Activated CD8-positive, alpha-beta T cell treated with anti-CD3 and anti-CD28 coated beads for 36 hours (primary cell): ENCODE results near the gene RBFOX2. TPM values are rescaled to one million over a fixed set of nuclear protein-coding genes. Genes with fewer than 3 reads are reported as not detected.

Experiments used
- ATAC-seq: fragments of 200-7000 bp; cut with Tn5 transposase; one replicate; pipeline ENCODE4 v1.10.0; 2021; ENCODE audit warnings: mild to moderate bottlenecking, moderate library complexity
- CTCF ChIA-PET: fragments of 350-600 bp; sonication (Branson Sonifier 250); formaldehyde crosslinking; loops from one replicate; lab custom pipeline; 2021; ENCODE audit warnings: antibody characterized with exemption; lab: Charles Lee
- POLR2A ChIA-PET: fragments of 350-600 bp; sonication (Branson Sonifier 250); formaldehyde crosslinking; loops from one replicate; lab custom pipeline; 2021; ENCODE audit warnings: antibody characterized with exemption; lab: Charles Lee
- DNase-seq: peaks from one replicate; pipeline ENCODE4 v3.0.0-alpha.2; 2020
- H3K27ac Mint-ChIP-seq: one replicate; pipeline ENCODE4 v1.8.0; 2021; ENCODE audit warnings: mild to moderate bottlenecking, mixed read lengths
- H3K27me3 Mint-ChIP-seq: one replicate; pipeline ENCODE4 v1.8.0; 2021; ENCODE audit warnings: mixed read lengths
- H3K36me3 Mint-ChIP-seq: one replicate; pipeline ENCODE4 v1.8.0; 2021; ENCODE audit warnings: low read depth, mixed read lengths
- H3K4me1 Mint-ChIP-seq: one replicate; pipeline ENCODE4 v1.8.0; 2021; ENCODE audit warnings: low read depth, mixed read lengths
- H3K4me3 Mint-ChIP-seq: one replicate; pipeline ENCODE4 v1.8.0; 2021; ENCODE audit warnings: mild to moderate bottlenecking, moderate library complexity, mixed read lengths
- H3K9me3 Mint-ChIP-seq: one replicate; pipeline ENCODE4 v1.8.0; 2021; ENCODE audit warnings: mixed read lengths
- intact Hi-C: fragments of 100-400 bp; cut with micrococcal nuclease; formaldehyde crosslinking; loops from one replicate; pipeline ENCODE4 v1.10.0; 2022
- total RNA-seq, 2 experiments: library from RNA; stranded (reverse); gene quantifications; one replicate each; pipeline ENCODE4 v1.2.3, GENCODE V29; 2021
- TF ChIP-seq, protein P1 (sequence below): fragments of 200-600 bp; IDR thresholded peaks from one replicate; pipeline ENCODE4 v1.8.0; 2022; ENCODE audit warnings: antibody characterized with exemption, mild to moderate bottlenecking

The RBFOX2 gene
- total RNA-seq, 2 experiments from 2014 or later: 3.1 to 3.3 TPM

- Mint-ChIP-seq H3K9me3 (no peaks in the 10 kb centered on the region), H3K27ac (peak overlapping the region; percentile 89), H3K4me3 (peak overlapping the region; percentile 67), H3K27me3 (peaks cover 1% of the 10 kb centered on the region), H3K36me3 (no peaks in the 10 kb centered on the region), H3K4me1 (peaks cover 8% of the 10 kb centered on the region)
- ChIA-PET CTCF (interaction anchor here (0.6 to 3.7 kb wide), 107 partner anchors 10 to 760 kb away, joined by 3 to 94 read pairs (median 5); partner anchors contain the start of genes APOL3 and RBFOX2), POLR2A (interaction anchor here (0.6 to 1.3 kb wide), 6 partner anchors 80 to 438 kb away, joined by 3 to 4 read pairs (median 3); partner anchors contain the start of gene APOL6)
- TF ChIP-seq, protein P1, sequence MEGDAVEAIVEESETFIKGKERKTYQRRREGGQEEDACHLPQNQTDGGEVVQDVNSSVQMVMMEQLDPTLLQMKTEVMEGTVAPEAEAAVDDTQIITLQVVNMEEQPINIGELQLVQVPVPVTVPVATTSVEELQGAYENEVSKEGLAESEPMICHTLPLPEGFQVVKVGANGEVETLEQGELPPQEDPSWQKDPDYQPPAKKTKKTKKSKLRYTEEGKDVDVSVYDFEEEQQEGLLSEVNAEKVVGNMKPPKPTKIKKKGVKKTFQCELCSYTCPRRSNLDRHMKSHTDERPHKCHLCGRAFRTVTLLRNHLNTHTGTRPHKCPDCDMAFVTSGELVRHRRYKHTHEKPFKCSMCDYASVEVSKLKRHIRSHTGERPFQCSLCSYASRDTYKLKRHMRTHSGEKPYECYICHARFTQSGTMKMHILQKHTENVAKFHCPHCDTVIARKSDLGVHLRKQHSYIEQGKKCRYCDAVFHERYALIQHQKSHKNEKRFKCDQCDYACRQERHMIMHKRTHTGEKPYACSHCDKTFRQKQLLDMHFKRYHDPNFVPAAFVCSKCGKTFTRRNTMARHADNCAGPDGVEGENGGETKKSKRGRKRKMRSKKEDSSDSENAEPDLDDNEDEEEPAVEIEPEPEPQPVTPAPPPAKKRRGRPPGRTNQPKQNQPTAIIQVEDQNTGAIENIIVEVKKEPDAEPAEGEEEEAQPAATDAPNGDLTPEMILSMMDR: peak; percentile 100
- peak; percentile 85 for DNase-seq
- intact Hi-C loops: no loop called here
- ATAC-seq: peak; percentile 89
These were observed 37.3 kb upstream of the RBFOX2 start for GRCh38 chr22:36065775-36066544.

DNA sequence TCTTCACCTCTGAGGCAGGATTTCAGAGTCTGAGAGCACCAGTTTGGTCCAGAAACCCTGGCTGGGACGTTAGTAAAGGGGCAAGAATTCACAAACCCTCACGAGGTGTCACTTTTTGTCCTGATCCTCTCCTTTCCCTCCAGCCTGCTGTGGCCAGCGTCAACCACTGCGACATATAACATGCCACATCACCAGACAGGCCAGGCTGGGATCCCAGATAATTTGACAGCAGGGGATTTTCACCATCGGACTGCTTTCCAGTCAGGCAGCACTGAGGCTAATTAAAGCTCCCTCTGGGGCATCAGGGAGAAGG lies 36.8 kb upstream of the RBFOX2 start:
- intact Hi-C loops: no loop called here
- CTCF ChIA-PET: interaction anchor here (0.7 to 3.7 kb wide), 98 partner anchors 9 to 759 kb away, joined by 3 to 94 read pairs (median 6); partner anchors contain the start of genes APOL3 and RBFOX2
- H3K27me3 Mint-ChIP-seq: peaks cover 1% of the 10 kb centered on the region

GRCh38 chr22:36064358-36064757 lies 35.7 kb upstream of the RBFOX2 start:
- ChIA-PET CTCF (interaction anchor here (1.6 to 3.7 kb wide), 11 partner anchors 8 to 438 kb away, joined by 5 to 94 read pairs (median 32); partner anchors contain the start of gene RBFOX2), POLR2A (no interaction called here)
- no peaks in the 10 kb centered on the region for H3K9me3 Mint-ChIP-seq
- peaks cover 8% of the 10 kb centered on the region for H3K4me1 Mint-ChIP-seq
- no peak overlapping the region for H3K4me3 Mint-ChIP-seq
- no peak overlapping the region for H3K27ac Mint-ChIP-seq
- ATAC-seq (no peak), DNase-seq (no peak)
- TF ChIP-seq, protein P1: no peak
- no peaks in the 10 kb centered on the region for H3K36me3 Mint-ChIP-seq
- peaks cover 1% of the 10 kb centered on the region for H3K27me3 Mint-ChIP-seq
- intact Hi-C loops: no loop called here

More for the DNA sequence above, 36.8 kb upstream of the RBFOX2 start:
- Mint-ChIP-seq H3K4me3 (peak overlapping the region; percentile 67), H3K27ac (peak overlapping the region; percentile 48), H3K4me1 (peaks cover 8% of the 10 kb centered on the region), H3K36me3 (no peaks in the 10 kb centered on the region), H3K9me3 (no peaks in the 10 kb centered on the region)
- TF ChIP-seq, protein P1: no peak
- POLR2A ChIA-PET: interaction anchor here (0.6 to 1.3 kb wide), 5 partner anchors 79 to 438 kb away, joined by 3 to 4 read pairs (median 3); partner anchors contain the start of gene APOL6
- DNase-seq (peak; percentile 10), ATAC-seq (peak; percentile 9)

DNA sequence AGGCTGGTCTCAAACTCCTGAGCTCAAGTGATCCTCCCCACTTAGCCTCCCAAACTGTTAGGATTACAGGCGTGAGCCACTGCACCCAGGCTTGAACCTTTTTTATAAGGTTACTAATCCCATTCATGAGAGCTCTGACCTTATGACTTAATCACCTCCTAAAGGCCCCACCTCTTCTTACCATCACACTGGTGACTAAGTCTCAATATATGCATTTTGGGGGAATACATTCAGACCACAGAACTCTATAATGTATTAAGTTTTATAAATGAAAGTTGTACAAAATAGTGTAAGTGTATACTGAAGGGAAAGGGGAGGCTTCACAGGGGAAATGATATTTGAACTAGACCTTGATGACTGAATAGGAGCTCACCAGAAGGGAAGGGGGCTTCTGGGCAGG lies 28.4 kb upstream of the RBFOX2 start:
- ChIA-PET CTCF (interaction anchor here (1.2 to 5.1 kb wide), 2 partner anchors 8 to 45 kb away, joined by 3 to 67 read pairs; no protein-coding TSS in a partner anchor), POLR2A (no interaction called here)
- no peak overlapping the region for H3K27ac Mint-ChIP-seq
- H3K9me3 Mint-ChIP-seq: no peaks in the 10 kb centered on the region
- H3K4me3 Mint-ChIP-seq: no peak overlapping the region
- DNase-seq: no peak
- TF ChIP-seq, protein P1: no peak
- peaks cover 11% of the 10 kb centered on the region for H3K27me3 Mint-ChIP-seq
- no peaks in the 10 kb centered on the region for H3K36me3 Mint-ChIP-seq
- ATAC-seq: no peak
- H3K4me1 Mint-ChIP-seq: peaks cover 5% of the 10 kb centered on the region
- intact Hi-C loops: no loop called here
